HepG2 (cell line): ENCODE data around the gene ABCG8. TPM values are rescaled to one million over a fixed set of nuclear protein-coding genes. Genes with fewer than 3 reads are reported as not detected.
A peak's percentile ranks its signal among the peaks of the same experiment; 100 is the strongest.

Experiments used
- AHR ChIP-seq: IDR thresholded peaks from 2 replicates; pipeline ENCODE4 v1.6.1; 2018; ENCODE audit warnings: missing genetic modification reagents, missing compliant biosample characterization
- ATM ChIP-seq: fragments of 450-650 bp; IDR thresholded peaks from 2 replicates; pipeline ENCODE4 v1.7.1; 2017; ENCODE audit warnings: mild to moderate bottlenecking, borderline replicate concordance
- CEBPG ChIP-seq: IDR thresholded peaks from 2 replicates; pipeline ENCODE4 v1.6.1; 2016
- CHD4 ChIP-seq: fragments of 200-600 bp; sonication (generic); IDR thresholded peaks from 2 replicates; pipeline ENCODE4 v1.7.0; 2017; ENCODE audit warnings: mild to moderate bottlenecking, low read length, borderline replicate concordance
- CREBL2 ChIP-seq: sonication (generic); formaldehyde crosslinking; IDR thresholded peaks from 2 replicates; pipeline ENCODE4 v1.8.1; 2023; ENCODE audit warnings: missing genetic modification reagents, mild to moderate bottlenecking, borderline replicate concordance
- ELF3 ChIP-seq: IDR thresholded peaks from 2 replicates; pipeline ENCODE4 v1.6.1; 2016; ENCODE audit warnings: missing genetic modification reagents, missing compliant biosample characterization
- FOXA3 ChIP-seq: IDR thresholded peaks from 2 replicates; pipeline ENCODE4 v1.6.1; 2016; ENCODE audit warnings: missing genetic modification reagents, missing compliant biosample characterization
- HNRNPK ChIP-seq: fragments of 200-400 bp; formaldehyde crosslinking; IDR thresholded peaks from 2 replicates; pipeline ENCODE4 v1.6.1; 2018; ENCODE audit warnings: low read length, low read depth, moderate library complexity, mild to moderate bottlenecking; ENCODE audit not compliant: poor library complexity, severe bottlenecking
- SOX13 ChIP-seq, 3 experiments: fragments of 450-650 bp in 1 of 3; sonication (generic) in 1 of 3; formaldehyde crosslinking in 1 of 3; IDR thresholded peaks in 2 of 3; conservative IDR thresholded peaks in 1 of 3; 2 replicates each; pipeline versions ENCODE4 v1.5.0 to v1.6.1; 2016 to 2020; ENCODE audit warnings: antibody characterized with exemption in 1 of 3, mild to moderate bottlenecking in 1 of 3, missing compliant biosample characterization in 1 of 3, missing genetic modification reagents in 1 of 3, moderate library complexity in 1 of 3
- SRF ChIP-seq: IDR thresholded peaks from 2 replicates; pipeline ENCODE4 v1.6.1; 2011; ENCODE audit warnings: mild to moderate bottlenecking, low read depth, low read length, moderate library complexity
- THAP11 ChIP-seq: IDR thresholded peaks from 2 replicates; pipeline ENCODE4 v1.6.1; 2016; ENCODE audit warnings: missing biosample characterization, missing genetic modification reagents
- ZC3H4 ChIP-seq: sonication (generic); formaldehyde crosslinking; IDR thresholded peaks from 2 replicates; pipeline ENCODE4 v1.4.0; 2020; ENCODE audit warnings: missing genetic modification reagents, borderline replicate concordance
- ZFP36L1 ChIP-seq: sonication (generic); formaldehyde crosslinking; IDR thresholded peaks from 2 replicates; pipeline ENCODE4 v1.8.0; 2022; ENCODE audit warnings: mild to moderate bottlenecking, missing genetic modification reagents, moderate library complexity
- ZNF235 ChIP-seq: sonication (generic); formaldehyde crosslinking; IDR thresholded peaks from 2 replicates; pipeline ENCODE4 v1.8.1; 2023; ENCODE audit warnings: mild to moderate bottlenecking, missing genetic modification reagents, borderline replicate concordance
- ZNF512B ChIP-seq: sonication (generic); formaldehyde crosslinking; IDR thresholded peaks from 2 replicates; pipeline ENCODE4 v1.5.1; 2020; ENCODE audit warnings: missing genetic modification reagents, mild to moderate bottlenecking, borderline replicate concordance
- ZNF75D ChIP-seq: sonication (generic); formaldehyde crosslinking; IDR thresholded peaks from 2 replicates; pipeline ENCODE4 v1.8.1; 2023; ENCODE audit warnings: missing genetic modification reagents, mild to moderate bottlenecking, borderline replicate concordance
- polyA plus RNA-seq, 8 experiments: library from polyadenylated mRNA; depleted of rRNA in 3 of 8; stranded (reverse) in 7 of 8; unstranded in 1 of 8; fragments of >200 nt; fragmentation: Illumina TruSeq in 4 of 8; extraction: Trizol in 4 of 8; gene quantifications; 2 replicates each; pipeline versions ENCODE4 v1.2.1 to v1.2.3, GENCODE V29; 2011 to 2016; ENCODE audit warnings: low read depth in 4 of 8, missing spikeins in 1 of 8, mixed read lengths in 1 of 8; ENCODE audit not compliant: insufficient read depth in 1 of 8
- total RNA-seq, 5 experiments: library from RNA; depleted of rRNA; stranded (reverse); fragments of >200 nt; fragmentation: Illumina TruSeq; extraction: Trizol; gene quantifications; 2 replicates each; pipeline ENCODE4 v1.2.3, GENCODE V29; 2016; ENCODE audit warnings: low read depth in 1 of 5
- TF ChIP-seq, protein P1 (sequence below): sonication (generic); formaldehyde crosslinking; IDR thresholded peaks from 2 replicates; pipeline ENCODE4 v1.4.0; 2020; ENCODE audit warnings: mild to moderate bottlenecking, missing genetic modification reagents, borderline replicate concordance
- TF ChIP-seq, protein P2 (sequence below): sonication (generic); formaldehyde crosslinking; IDR thresholded peaks from 2 replicates; pipeline ENCODE4; 2020; ENCODE audit warnings: missing genetic modification reagents, mild to moderate bottlenecking, borderline replicate concordance

ABCG8 gene
- total and polyA plus RNA-seq, 2 of the 13 experiments (the other 11 are each of a cell fraction or from before 2014, with no cell fraction given), result 8.1 to 8.8 TPM

DNA sequence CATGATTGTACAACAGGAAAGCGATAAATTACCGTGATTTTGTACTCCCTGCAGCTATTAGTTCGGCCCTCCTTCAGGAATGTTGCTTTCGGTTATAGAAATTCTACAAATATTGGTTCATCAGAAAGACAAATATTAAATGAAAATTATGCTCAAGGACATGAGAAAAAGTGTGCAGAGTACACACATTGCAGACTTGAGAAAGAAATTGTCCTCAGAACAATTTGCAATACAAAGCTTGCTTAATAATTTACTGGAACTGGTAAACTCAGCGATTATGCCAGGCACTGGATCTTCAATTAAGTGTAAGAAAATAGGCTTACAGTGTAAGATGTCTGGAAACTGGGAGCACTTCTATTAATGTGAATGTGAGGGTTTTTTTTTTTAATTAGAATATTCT is 45.9 kb downstream of the ABCG8 start (continued):
- TF ChIP-seq, protein P1, sequence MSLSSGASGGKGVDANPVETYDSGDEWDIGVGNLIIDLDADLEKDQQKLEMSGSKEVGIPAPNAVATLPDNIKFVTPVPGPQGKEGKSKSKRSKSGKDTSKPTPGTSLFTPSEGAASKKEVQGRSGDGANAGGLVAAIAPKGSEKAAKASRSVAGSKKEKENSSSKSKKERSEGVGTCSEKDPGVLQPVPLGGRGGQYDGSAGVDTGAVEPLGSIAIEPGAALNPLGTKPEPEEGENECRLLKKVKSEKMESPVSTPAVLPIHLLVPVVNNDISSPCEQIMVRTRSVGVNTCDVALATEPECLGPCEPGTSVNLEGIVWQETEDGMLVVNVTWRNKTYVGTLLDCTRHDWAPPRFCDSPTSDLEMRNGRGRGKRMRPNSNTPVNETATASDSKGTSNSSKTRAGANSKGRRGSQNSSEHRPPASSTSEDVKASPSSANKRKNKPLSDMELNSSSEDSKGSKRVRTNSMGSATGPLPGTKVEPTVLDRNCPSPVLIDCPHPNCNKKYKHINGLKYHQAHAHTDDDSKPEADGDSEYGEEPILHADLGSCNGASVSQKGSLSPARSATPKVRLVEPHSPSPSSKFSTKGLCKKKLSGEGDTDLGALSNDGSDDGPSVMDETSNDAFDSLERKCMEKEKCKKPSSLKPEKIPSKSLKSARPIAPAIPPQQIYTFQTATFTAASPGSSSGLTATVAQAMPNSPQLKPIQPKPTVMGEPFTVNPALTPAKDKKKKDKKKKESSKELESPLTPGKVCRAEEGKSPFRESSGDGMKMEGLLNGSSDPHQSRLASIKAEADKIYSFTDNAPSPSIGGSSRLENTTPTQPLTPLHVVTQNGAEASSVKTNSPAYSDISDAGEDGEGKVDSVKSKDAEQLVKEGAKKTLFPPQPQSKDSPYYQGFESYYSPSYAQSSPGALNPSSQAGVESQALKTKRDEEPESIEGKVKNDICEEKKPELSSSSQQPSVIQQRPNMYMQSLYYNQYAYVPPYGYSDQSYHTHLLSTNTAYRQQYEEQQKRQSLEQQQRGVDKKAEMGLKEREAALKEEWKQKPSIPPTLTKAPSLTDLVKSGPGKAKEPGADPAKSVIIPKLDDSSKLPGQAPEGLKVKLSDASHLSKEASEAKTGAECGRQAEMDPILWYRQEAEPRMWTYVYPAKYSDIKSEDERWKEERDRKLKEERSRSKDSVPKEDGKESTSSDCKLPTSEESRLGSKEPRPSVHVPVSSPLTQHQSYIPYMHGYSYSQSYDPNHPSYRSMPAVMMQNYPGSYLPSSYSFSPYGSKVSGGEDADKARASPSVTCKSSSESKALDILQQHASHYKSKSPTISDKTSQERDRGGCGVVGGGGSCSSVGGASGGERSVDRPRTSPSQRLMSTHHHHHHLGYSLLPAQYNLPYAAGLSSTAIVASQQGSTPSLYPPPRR (CRISPR knock-in tag), result no peak
- TF ChIP-seq ZC3H4 (CRISPR knock-in tag) (no peak), FOXA3 (peak; percentile 52), HNRNPK (no peak), THAP11 (CRISPR knock-in tag) (no peak), CREBL2 (CRISPR knock-in tag) (no peak), ZNF235 (CRISPR knock-in tag) (no peak), CEBPG (CRISPR knock-in tag) (peak; percentile 16; the same call in 1 of the 2 replicates), ZNF512B (no peak), SOX13 (IDR thresholded peaks at IDR 0.05) (no peak), SOX13 (CRISPR knock-in tag; conservative IDR thresholded peaks at IDR 0.05 in 1 of 2, IDR thresholded peaks at IDR 0.05 in 1 of 2) (peak in 1 of 2 experiments; percentile 54; a peak in 1 of 4 replicates), ZFP36L1 (CRISPR knock-in tag) (no peak), SRF (no peak), ATM (no peak), ELF3 (CRISPR knock-in tag) (no peak), AHR (CRISPR knock-in tag) (no peak), CHD4 (no peak), ZNF75D (CRISPR knock-in tag) (no peak)
- TF ChIP-seq, protein P2, sequence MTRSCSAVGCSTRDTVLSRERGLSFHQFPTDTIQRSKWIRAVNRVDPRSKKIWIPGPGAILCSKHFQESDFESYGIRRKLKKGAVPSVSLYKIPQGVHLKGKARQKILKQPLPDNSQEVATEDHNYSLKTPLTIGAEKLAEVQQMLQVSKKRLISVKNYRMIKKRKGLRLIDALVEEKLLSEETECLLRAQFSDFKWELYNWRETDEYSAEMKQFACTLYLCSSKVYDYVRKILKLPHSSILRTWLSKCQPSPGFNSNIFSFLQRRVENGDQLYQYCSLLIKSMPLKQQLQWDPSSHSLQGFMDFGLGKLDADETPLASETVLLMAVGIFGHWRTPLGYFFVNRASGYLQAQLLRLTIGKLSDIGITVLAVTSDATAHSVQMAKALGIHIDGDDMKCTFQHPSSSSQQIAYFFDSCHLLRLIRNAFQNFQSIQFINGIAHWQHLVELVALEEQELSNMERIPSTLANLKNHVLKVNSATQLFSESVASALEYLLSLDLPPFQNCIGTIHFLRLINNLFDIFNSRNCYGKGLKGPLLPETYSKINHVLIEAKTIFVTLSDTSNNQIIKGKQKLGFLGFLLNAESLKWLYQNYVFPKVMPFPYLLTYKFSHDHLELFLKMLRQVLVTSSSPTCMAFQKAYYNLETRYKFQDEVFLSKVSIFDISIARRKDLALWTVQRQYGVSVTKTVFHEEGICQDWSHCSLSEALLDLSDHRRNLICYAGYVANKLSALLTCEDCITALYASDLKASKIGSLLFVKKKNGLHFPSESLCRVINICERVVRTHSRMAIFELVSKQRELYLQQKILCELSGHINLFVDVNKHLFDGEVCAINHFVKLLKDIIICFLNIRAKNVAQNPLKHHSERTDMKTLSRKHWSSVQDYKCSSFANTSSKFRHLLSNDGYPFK, result no peak
